GM12878 (cell line): ENCODE data around the gene INPP4B. TPM values are rescaled to one million over a fixed set of nuclear protein-coding genes. Genes with fewer than 3 reads are reported as not detected.

ENCODE experiments used
- ATAC-seq: fragments of 200-7000 bp; cut with Tn5 transposase; 3 replicates; pipeline ENCODE4 v1.9.1; 2020; ENCODE audit warnings: mild to moderate bottlenecking, moderate library complexity
- BruUV-seq: library from RNA; stranded (reverse); fragments of 400-500 nt; replicated peaks from 2 replicates; lab custom pipeline; 2021; lab: Mats Ljungman, UMichigan
- CTCF ChIA-PET: fragments of 300-600 bp; sonication (Branson Sonifier 250); formaldehyde crosslinking; extraction: SDS; loops from one replicate; lab custom pipeline; 2021; ENCODE audit warnings: inconsistent platforms; lab: Yijun Ruan, JAX
- POLR2A ChIA-PET: fragments of 350-600 bp; formaldehyde crosslinking; extraction: SDS; loops from one replicate; lab custom pipeline; 2021; ENCODE audit warnings: inconsistent platforms; lab: Charles Lee
- RAD21 ChIA-PET: fragments of 300-600 bp; sonication (Branson Sonifier 250); formaldehyde crosslinking; loops from one replicate; lab custom pipeline; 2023; ENCODE audit warnings: antibody characterized with exemption; ENCODE audit not compliant: unreplicated experiment; lab: Charles Lee
- SMC1A ChIA-PET: fragments of 300-600 bp; sonication (Branson Sonifier 250); formaldehyde crosslinking; loops from one replicate; lab custom pipeline; 2023; ENCODE audit not compliant: unreplicated experiment, uncharacterized antibody; lab: Charles Lee
- DNase-seq: peaks from one replicate; pipeline ENCODE4 v3.0.0-alpha.2; 2011; ENCODE audit warnings: low read depth, low spot score
- FAIRE-seq: peaks from 3 replicates; lab custom pipeline; 2011; peaks lifted over from hg19 to GRCh38; lab: Jason Lieb, UNC
- H2AFZ ChIP-seq: 2 replicates; pipeline ENCODE4 v1.6.0; 2011; ENCODE audit warnings: low read depth, low read length, control low read depth; ENCODE audit not compliant: control insufficient read depth
- H3K27ac ChIP-seq: 2 replicates; pipeline ENCODE4 v1.5.1; 2011; ENCODE audit warnings: control low read depth; ENCODE audit not compliant: control insufficient read depth, insufficient read depth
- H3K27me3 ChIP-seq, 2 experiments: replicated peaks in 1 of 2; 2 replicates each; pipeline versions ENCODE4 v1.6.0 to v1.6.1; 2011; ENCODE audit warnings: low read length in 1 of 2; ENCODE audit not compliant: control insufficient read depth in 2 of 2, insufficient read depth in 2 of 2
- H3K36me3 ChIP-seq, 2 experiments: 2 replicates each; pipeline ENCODE4 v1.5.1; 2011; ENCODE audit warnings: low read length in 1 of 2; ENCODE audit not compliant: control insufficient read depth in 2 of 2, insufficient read depth in 2 of 2
- H3K4me1 ChIP-seq: 2 replicates; pipeline ENCODE4 v1.6.1; 2011; ENCODE audit warnings: mild to moderate bottlenecking, low read length, moderate library complexity, mixed read lengths; ENCODE audit not compliant: control insufficient read depth, insufficient read depth
- H3K4me2 ChIP-seq: 2 replicates; pipeline ENCODE4 v1.6.0; 2011; ENCODE audit warnings: control low read depth; ENCODE audit not compliant: control insufficient read depth, insufficient read depth
- H3K4me3 ChIP-seq: fragments of 200-600 bp; sonication (generic); 2 replicates; pipeline ENCODE4 v1.5.1; 2016
- H3K79me2 ChIP-seq: 2 replicates; pipeline ENCODE4 v1.6.0; 2011; ENCODE audit warnings: low read length; ENCODE audit not compliant: control insufficient read depth, insufficient read depth
- H3K9ac ChIP-seq: 2 replicates; pipeline ENCODE4 v1.8.0; 2011; ENCODE audit warnings: low read length, control low read depth, mixed read lengths; ENCODE audit not compliant: control insufficient read depth, insufficient read depth
- H3K9me3 ChIP-seq: replicated peaks from 3 replicates; pipeline ENCODE4 v1.5.1; 2011; ENCODE audit warnings: mild to moderate bottlenecking, low read length; ENCODE audit not compliant: control insufficient read depth, insufficient read depth
- H4K20me1 ChIP-seq: 2 replicates; pipeline ENCODE4 v1.6.0; 2011; ENCODE audit not compliant: control insufficient read depth, insufficient read depth
- CHD4 ChIP-seq: fragments of 200-600 bp; sonication (generic); IDR thresholded peaks from 2 replicates; pipeline ENCODE4 v1.6.1; 2016; ENCODE audit warnings: mild to moderate bottlenecking
- IRF3 ChIP-seq: fragments of 450-650 bp; IDR thresholded peaks from 2 replicates; pipeline ENCODE4 v1.6.1; 2014; ENCODE audit warnings: mild to moderate bottlenecking
- TAF1 ChIP-seq: IDR thresholded peaks from 2 replicates; pipeline ENCODE4 v1.6.1; 2011; ENCODE audit warnings: mild to moderate bottlenecking, low read depth, low read length, borderline replicate concordance
- ZBTB4 ChIP-seq: fragments of 450-650 bp; formaldehyde crosslinking; IDR thresholded peaks from 2 replicates; pipeline ENCODE4 v1.4.0; 2022; ENCODE audit warnings: mild to moderate bottlenecking, moderate library complexity
- in situ Hi-C: fragments of 300-500 bp; cut with MboI; formaldehyde crosslinking; loops from 9 replicates; pipeline ENCODE4 v1.14.3; 2018; ENCODE audit warnings: mixed read lengths
- intact Hi-C: fragments of 100-400 bp; cut with micrococcal nuclease; formaldehyde crosslinking; loops from one replicate; pipeline ENCODE4 v1.14.2; 2022; ENCODE audit not compliant: unreplicated experiment
- polyA plus RNA-seq, 11 experiments: library from polyadenylated mRNA; depleted of rRNA in 4 of 11; unstranded in 6 of 11; stranded (reverse) in 5 of 11; fragments of >200 nt; fragmentation: Nextera tagmentation in 4 of 11; fragmentation: Illumina TruSeq in 1 of 11; extraction: Ambion mirVana in 4 of 11; extraction: Trizol in 1 of 11; gene quantifications; 1 replicate in 1 of 11; 2 replicates in 10 of 11; pipeline versions ENCODE4 v1.2.1 to v1.2.3, GENCODE V29; 2011 to 2016; ENCODE audit warnings: inconsistent platforms in 2 of 11, missing spikeins in 2 of 11, low read depth in 1 of 11
- total RNA-seq, 4 experiments: library from RNA; depleted of rRNA in 3 of 4; stranded (reverse); fragments of >200 nt in 3 of 4; fragmentation: Illumina TruSeq in 1 of 4; extraction: Trizol in 1 of 4; gene quantifications; 2 replicates each; pipeline versions ENCODE4 v1.2.1 to v1.2.3, GENCODE V29; 2013 to 2021

The INPP4B gene
- total and polyA plus RNA-seq, 10 of the 15 experiments (the other 5 are each of a cell fraction or from before 2014, with no cell fraction given) = 0.53 to 11.2 (median 0.95) TPM

- TF ChIP-seq ZBTB4 (CRISPR knock-in tag) = no peak
Measured at GRCh38 chr4:142044271-142044670, 801.8 kb downstream of the INPP4B start (continued).

GRCh38 chr4:142043509-142043908 lies 802.6 kb downstream of the INPP4B start:
- BruUV-seq = no TSS peak
- intact Hi-C loops = no loop called here
- SMC1A ChIA-PET = no interaction called here

More at GRCh38 chr4:142043509-142043908, 802.6 kb downstream of the INPP4B start:
- Histone ChIP-seq H3K9me3 (no peaks in the 10 kb centered on the region), H3K79me2 (no peaks in the 10 kb centered on the region), H3K4me2 (no peak overlapping the region), H3K9ac (no peak overlapping the region), H3K27me3 (no peaks in the 10 kb centered on the region; a peak in 1 of 4 replicates), H3K4me3 (no peak overlapping the region), H3K4me1 (no peaks in the 10 kb centered on the region), H4K20me1 (no peaks in the 10 kb centered on the region), H2AFZ (no peak overlapping the region), H3K36me3 (no peaks in the 10 kb centered on the region), H3K27ac (no peak overlapping the region)
- in situ Hi-C loops = no loop called here
- ATAC-seq (no peak), FAIRE-seq (no peak), DNase-seq (no peak)
- ChIA-PET RAD21 (no interaction called here), CTCF (no interaction called here), POLR2A (no interaction called here)
- TF ChIP-seq CHD4 = no peak
- no peak for TF ChIP-seq TAF1
- no peak for TF ChIP-seq IRF3
